ENCODE data around the gene RALGAPB. TPM values are rescaled to one million over a fixed set of nuclear protein-coding genes. Genes with fewer than 3 reads are reported as not detected.

RALGAPB gene
- total and polyA plus RNA-seq, 2 of the 13 experiments (the other 11 are each of a cell fraction or from before 2014, with no cell fraction given): 17.6 to 30.6 TPM

- BruUV-seq (replicated peaks): no TSS peak
- no peak overlapping the region for H3K4me3 ChIP-seq (replicated peaks in 1 of 3; ENCODE audit: insufficient read depth in 1 of 3, low read depth in 2 of 3, low read length in 3 of 3)
- H3K9ac ChIP-seq (ENCODE audit: insufficient read depth, low read depth, low read length): no peak overlapping the region
- ChIA-PET CTCF (ENCODE audit: low intra/inter-chr PET ratio, low total read pairs) (no interaction called here), POLR2A (no interaction called here)
- ATAC-seq: no peak
- no peaks in the 10 kb centered on the region for H4K20me1 ChIP-seq (ENCODE audit: insufficient read depth, low read length)
- 93% methylated on average over 7 of the region's 7 CpGs for WGBS (ENCODE audit: low lambda C conversion rate)
- in situ Hi-C loops (cut with HindIII; ENCODE audit: extremely low pct_ligation_motif_present, low pct_unique_long_range_greater_than_20kb): loop anchor here (10.0 kb wide), 1 partner anchor 58 kb away; no protein-coding TSS in a partner anchor
- no peaks in the 10 kb centered on the region for H3K9me3 ChIP-seq (ENCODE audit: low read length)
- intact Hi-C loops (cut with micrococcal nuclease; ENCODE audit: unreplicated experiment): no loop called here
- H3K27me3 ChIP-seq (ENCODE audit: control insufficient read depth in 1 of 2, insufficient read depth in 2 of 2, low read length in 2 of 2): no peaks in the 10 kb centered on the region
- no peak for DNase-seq (ENCODE audit: low spot score)
- H2AFZ ChIP-seq (ENCODE audit: low read length): no peak overlapping the region
- FAIRE-seq: no peak
- no peak for TF ChIP-seq ZNF75D (CRISPR knock-in tag; IDR thresholded peaks at IDR 0.05; ENCODE audit: borderline replicate concordance)
- no peak for TF ChIP-seq ZNF747 (CRISPR knock-in tag; IDR thresholded peaks at IDR 0.05; ENCODE audit: borderline replicate concordance)
- TF ChIP-seq TAF1 (CRISPR knock-in tag; IDR thresholded peaks at IDR 0.05): no peak
- peaks cover 6% of the 10 kb centered on the region; the same call in 1 of the 2 replicates for H3K4me1 ChIP-seq (ENCODE audit: insufficient read depth, low read length)
- no peaks in the 10 kb centered on the region for H3K79me2 ChIP-seq (ENCODE audit: insufficient read depth, low read length)
- H3K27ac ChIP-seq (ENCODE audit: extremely low read length, insufficient read depth, low read length): no peak overlapping the region
- H3K36me3 ChIP-seq (replicated peaks in 1 of 2; ENCODE audit: control insufficient read depth in 1 of 2, insufficient read depth in 2 of 2, low read length in 2 of 2): peaks cover 35 to 90% of the 10 kb centered on the region in 2 experiments
- H3K4me2 ChIP-seq (ENCODE audit: low read depth, low read length): no peak overlapping the region
These were observed 70.6 kb downstream of the RALGAPB start for GRCh38 chr20:38543014-38543906.

- H3K9ac ChIP-seq (ENCODE audit: insufficient read depth, low read depth, low read length): no peak overlapping the region
- H3K27me3 ChIP-seq (ENCODE audit: control insufficient read depth in 1 of 2, insufficient read depth in 2 of 2, low read length in 2 of 2): no peaks in the 10 kb centered on the region
- peaks cover 34 to 79% of the 10 kb centered on the region in 2 experiments for H3K36me3 ChIP-seq (replicated peaks in 1 of 2; ENCODE audit: control insufficient read depth in 1 of 2, insufficient read depth in 2 of 2, low read length in 2 of 2)
- H3K9me3 ChIP-seq (ENCODE audit: low read length): no peaks in the 10 kb centered on the region
- POLR2A ChIA-PET: no interaction called here
- H3K4me2 ChIP-seq (ENCODE audit: low read depth, low read length): no peak overlapping the region
- no peak for TF ChIP-seq EEA1 (CRISPR knock-in tag; IDR thresholded peaks at IDR 0.05; ENCODE audit: borderline replicate concordance)
- TF ChIP-seq CEBPZ (IDR thresholded peaks at IDR 0.05; ENCODE audit: low read length): no peak
- no peak for TF ChIP-seq DBP (CRISPR knock-in tag; IDR thresholded peaks at IDR 0.05; ENCODE audit: not compliant biosample characterization)
- no peak for TF ChIP-seq ZNF816 (CRISPR knock-in tag; IDR thresholded peaks at IDR 0.05; ENCODE audit: borderline replicate concordance)
- TF ChIP-seq PCBP2 (optimal IDR thresholded peaks at IDR 0.05; ENCODE audit: low read depth, low read length, poor library complexity, severe bottlenecking): no peak
- no peak for TF ChIP-seq ZNF580 (CRISPR knock-in tag; IDR thresholded peaks at IDR 0.05; ENCODE audit: borderline replicate concordance, low read depth)
- TF ChIP-seq ZNF446 (CRISPR knock-in tag; IDR thresholded peaks at IDR 0.05): no peak
- TF ChIP-seq ZFP90 (CRISPR knock-in tag; IDR thresholded peaks at IDR 0.05; ENCODE audit: borderline replicate concordance): no peak
- H3K79me2 ChIP-seq (ENCODE audit: insufficient read depth, low read length): no peaks in the 10 kb centered on the region
- DNase-seq (ENCODE audit: low spot score): no peak
- in situ Hi-C loops (cut with HindIII; ENCODE audit: extremely low pct_ligation_motif_present, low pct_unique_long_range_greater_than_20kb) (loop anchor here (10.0 kb wide), 1 partner anchor 61 kb away; no protein-coding TSS in a partner anchor), intact Hi-C loops (cut with micrococcal nuclease; ENCODE audit: unreplicated experiment) (no loop called here)
- FAIRE-seq: no peak
- no peaks in the 10 kb centered on the region for H4K20me1 ChIP-seq (ENCODE audit: insufficient read depth, low read length)
- WGBS (ENCODE audit: low lambda C conversion rate): 98% methylated on average over 2 of the region's 2 CpGs
- BruUV-seq (replicated peaks): no TSS peak
- no peak for ATAC-seq
- no peak overlapping the region for H3K4me3 ChIP-seq (replicated peaks in 1 of 3; ENCODE audit: insufficient read depth in 1 of 3, low read depth in 2 of 3, low read length in 3 of 3)
- H2AFZ ChIP-seq (ENCODE audit: low read length): no peak overlapping the region
- H3K27ac ChIP-seq (ENCODE audit: extremely low read length, insufficient read depth, low read length): no peak overlapping the region
- H3K4me1 ChIP-seq (ENCODE audit: insufficient read depth, low read length): peaks cover 6% of the 10 kb centered on the region; the same call in 1 of the 2 replicates
- CTCF ChIA-PET (ENCODE audit: low intra/inter-chr PET ratio, low total read pairs): no interaction called here
These were observed 73.1 kb downstream of the RALGAPB start for GRCh38 chr20:38545771-38546170.
